Measurements from ENCODE around the gene FOXO6. TPM values are rescaled to one million over a fixed set of nuclear protein-coding genes. Genes with fewer than 3 reads are reported as not detected.

The FOXO6 gene
- total RNA-seq, 1 donor from 2014 or later = 2.8 TPM

DNA sequence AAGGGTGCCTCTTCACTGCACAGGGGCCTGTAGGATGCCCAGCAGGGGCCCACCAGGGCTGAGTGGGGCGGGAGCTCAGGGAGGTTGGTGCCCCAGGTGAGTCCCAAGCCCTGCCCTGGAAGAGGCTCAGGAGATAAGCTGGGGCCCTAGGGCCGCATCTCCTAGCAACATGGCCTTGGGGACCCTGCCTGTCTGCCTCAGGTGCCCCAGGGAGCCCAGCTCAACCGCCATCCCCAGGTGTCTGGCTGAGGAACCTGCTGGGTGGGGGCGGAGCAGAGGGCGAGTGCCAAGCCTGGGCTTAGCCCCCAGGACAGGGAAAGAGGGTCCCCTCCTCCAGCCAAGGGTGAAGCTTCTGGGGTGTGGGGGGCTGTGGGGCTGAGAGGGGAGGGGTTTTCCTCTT is 54.8 kb downstream of the FOXO6 start:
- Mint-ChIP-seq H3K9me3 (ENCODE audit: low read depth) (no peaks in the 10 kb centered on the region), H3K4me1 (ENCODE audit: low read depth) (peaks cover 8% of the 10 kb centered on the region), H3K4me3 (ENCODE audit: low read depth) (no peak overlapping the region), H3K27ac (no peak overlapping the region), H3K27me3 (peaks cover 16% of the 10 kb centered on the region), H3K36me3 (ENCODE audit: insufficient read depth) (no peaks in the 10 kb centered on the region)
- DNase-seq (ENCODE audit: low spot score, unreplicated experiment) = no peak
- TF ChIP-seq, protein P1, sequence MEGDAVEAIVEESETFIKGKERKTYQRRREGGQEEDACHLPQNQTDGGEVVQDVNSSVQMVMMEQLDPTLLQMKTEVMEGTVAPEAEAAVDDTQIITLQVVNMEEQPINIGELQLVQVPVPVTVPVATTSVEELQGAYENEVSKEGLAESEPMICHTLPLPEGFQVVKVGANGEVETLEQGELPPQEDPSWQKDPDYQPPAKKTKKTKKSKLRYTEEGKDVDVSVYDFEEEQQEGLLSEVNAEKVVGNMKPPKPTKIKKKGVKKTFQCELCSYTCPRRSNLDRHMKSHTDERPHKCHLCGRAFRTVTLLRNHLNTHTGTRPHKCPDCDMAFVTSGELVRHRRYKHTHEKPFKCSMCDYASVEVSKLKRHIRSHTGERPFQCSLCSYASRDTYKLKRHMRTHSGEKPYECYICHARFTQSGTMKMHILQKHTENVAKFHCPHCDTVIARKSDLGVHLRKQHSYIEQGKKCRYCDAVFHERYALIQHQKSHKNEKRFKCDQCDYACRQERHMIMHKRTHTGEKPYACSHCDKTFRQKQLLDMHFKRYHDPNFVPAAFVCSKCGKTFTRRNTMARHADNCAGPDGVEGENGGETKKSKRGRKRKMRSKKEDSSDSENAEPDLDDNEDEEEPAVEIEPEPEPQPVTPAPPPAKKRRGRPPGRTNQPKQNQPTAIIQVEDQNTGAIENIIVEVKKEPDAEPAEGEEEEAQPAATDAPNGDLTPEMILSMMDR (IDR thresholded peaks at IDR 0.05; ENCODE audit: unreplicated experiment) = no peak

DNA sequence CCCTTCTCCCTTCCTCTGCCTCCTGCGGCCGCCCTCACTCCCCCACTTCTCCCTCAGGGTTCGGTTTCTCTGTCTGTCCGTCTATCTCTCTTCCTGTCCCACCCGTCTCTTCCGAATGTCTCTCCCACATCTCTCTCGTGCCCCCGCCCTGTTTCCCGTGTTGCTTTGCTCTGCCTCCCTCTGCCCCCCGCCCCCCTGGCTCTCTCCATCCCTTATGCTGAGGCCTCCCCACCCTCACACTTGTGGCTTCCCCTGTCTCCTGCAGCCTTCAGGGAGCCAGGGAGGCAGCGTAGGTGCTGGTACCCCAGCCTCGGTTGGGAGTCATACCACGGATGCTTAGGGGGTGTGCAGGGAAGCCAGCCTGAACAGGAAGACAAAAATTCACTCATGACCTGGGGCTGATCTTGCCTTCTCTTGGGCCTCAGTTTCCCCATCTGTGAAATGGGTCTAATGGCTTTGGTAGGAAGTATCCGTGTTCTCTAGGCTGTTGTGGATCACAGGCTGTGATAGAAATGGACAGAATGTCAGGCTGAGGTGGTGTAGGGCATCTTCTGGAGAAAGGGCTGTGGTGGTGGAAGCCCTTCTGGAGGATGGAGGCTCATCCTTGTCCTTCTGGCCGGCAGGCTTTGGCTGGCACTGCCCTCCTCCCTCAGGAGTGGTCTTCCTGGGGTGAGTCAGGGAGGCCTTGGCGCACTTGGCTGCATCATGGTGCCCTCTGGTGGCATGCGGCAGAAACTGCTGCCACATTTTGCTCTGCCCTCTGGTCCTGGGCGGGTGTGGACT is 55.5 kb downstream of the FOXO6 start:
- peak; percentile 65 for DNase-seq (ENCODE audit: low spot score, unreplicated experiment)
- peaks cover 8% of the 10 kb centered on the region for H3K4me1 Mint-ChIP-seq (ENCODE audit: low read depth)
- H3K9me3 Mint-ChIP-seq (ENCODE audit: low read depth) = no peaks in the 10 kb centered on the region
- H3K36me3 Mint-ChIP-seq (ENCODE audit: insufficient read depth) = no peaks in the 10 kb centered on the region
- TF ChIP-seq, protein P1 (IDR thresholded peaks at IDR 0.05; ENCODE audit: unreplicated experiment) = peak; percentile 94
- no peak overlapping the region for H3K4me3 Mint-ChIP-seq (ENCODE audit: low read depth)
- peaks cover 16% of the 10 kb centered on the region for H3K27me3 Mint-ChIP-seq
- peak overlapping the region; percentile 87 for H3K27ac Mint-ChIP-seq

DNA sequence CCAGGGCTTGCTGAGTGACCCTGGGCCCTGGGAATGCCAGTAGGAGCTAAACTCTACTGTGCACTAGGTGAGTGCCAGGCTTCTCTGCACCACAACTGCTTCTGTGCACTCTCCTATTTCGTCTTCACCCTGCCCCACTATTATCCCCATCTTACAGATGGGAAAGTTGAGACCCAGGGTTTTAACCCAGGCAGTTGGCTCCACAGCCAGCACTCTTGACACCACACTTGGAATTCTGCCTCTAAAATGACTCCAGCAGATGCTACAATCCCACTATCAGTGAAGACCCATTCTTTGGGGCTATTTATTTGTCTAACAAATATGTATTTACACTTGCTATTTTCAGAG is 56.1 kb downstream of the FOXO6 start:
- no peak for DNase-seq (ENCODE audit: low spot score, unreplicated experiment)
- H3K9me3 Mint-ChIP-seq (ENCODE audit: low read depth) = no peaks in the 10 kb centered on the region
- TF ChIP-seq, protein P1 (IDR thresholded peaks at IDR 0.05; ENCODE audit: unreplicated experiment) = no peak
- peaks cover 16% of the 10 kb centered on the region for H3K27me3 Mint-ChIP-seq
- H3K4me3 Mint-ChIP-seq (ENCODE audit: low read depth) = no peak overlapping the region
- no peak overlapping the region for H3K27ac Mint-ChIP-seq
- H3K36me3 Mint-ChIP-seq (ENCODE audit: insufficient read depth) = no peaks in the 10 kb centered on the region
- H3K4me1 Mint-ChIP-seq (ENCODE audit: low read depth) = peaks cover 8% of the 10 kb centered on the region

DNA sequence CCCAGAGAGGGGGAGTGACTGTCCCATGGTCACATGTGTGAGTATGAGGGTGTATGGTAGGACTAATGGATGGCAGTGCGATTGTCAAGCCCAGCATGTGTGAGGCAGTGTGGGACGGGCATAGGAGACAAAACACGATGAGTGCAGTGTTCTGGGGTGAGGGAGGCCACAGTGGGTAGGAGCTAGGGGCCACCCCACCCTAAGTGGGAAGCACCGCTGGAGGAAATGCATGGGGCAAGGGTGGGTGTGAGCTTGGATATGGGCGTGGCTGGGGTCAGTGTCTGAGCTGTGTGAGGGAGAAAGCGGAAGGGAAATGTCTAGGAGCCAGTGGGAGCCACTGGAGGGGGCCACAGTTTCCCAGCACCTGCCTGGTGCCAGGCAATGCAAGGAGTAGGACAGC is 56.5 kb downstream of the FOXO6 start:
- Mint-ChIP-seq H3K27ac (no peak overlapping the region), H3K9me3 (ENCODE audit: low read depth) (no peaks in the 10 kb centered on the region), H3K4me3 (ENCODE audit: low read depth) (no peak overlapping the region), H3K27me3 (peaks cover 16% of the 10 kb centered on the region), H3K4me1 (ENCODE audit: low read depth) (peaks cover 3% of the 10 kb centered on the region), H3K36me3 (ENCODE audit: insufficient read depth) (no peaks in the 10 kb centered on the region)
- TF ChIP-seq, protein P1 (IDR thresholded peaks at IDR 0.05; ENCODE audit: unreplicated experiment) = no peak
- no peak for DNase-seq (ENCODE audit: low spot score, unreplicated experiment)

DNA sequence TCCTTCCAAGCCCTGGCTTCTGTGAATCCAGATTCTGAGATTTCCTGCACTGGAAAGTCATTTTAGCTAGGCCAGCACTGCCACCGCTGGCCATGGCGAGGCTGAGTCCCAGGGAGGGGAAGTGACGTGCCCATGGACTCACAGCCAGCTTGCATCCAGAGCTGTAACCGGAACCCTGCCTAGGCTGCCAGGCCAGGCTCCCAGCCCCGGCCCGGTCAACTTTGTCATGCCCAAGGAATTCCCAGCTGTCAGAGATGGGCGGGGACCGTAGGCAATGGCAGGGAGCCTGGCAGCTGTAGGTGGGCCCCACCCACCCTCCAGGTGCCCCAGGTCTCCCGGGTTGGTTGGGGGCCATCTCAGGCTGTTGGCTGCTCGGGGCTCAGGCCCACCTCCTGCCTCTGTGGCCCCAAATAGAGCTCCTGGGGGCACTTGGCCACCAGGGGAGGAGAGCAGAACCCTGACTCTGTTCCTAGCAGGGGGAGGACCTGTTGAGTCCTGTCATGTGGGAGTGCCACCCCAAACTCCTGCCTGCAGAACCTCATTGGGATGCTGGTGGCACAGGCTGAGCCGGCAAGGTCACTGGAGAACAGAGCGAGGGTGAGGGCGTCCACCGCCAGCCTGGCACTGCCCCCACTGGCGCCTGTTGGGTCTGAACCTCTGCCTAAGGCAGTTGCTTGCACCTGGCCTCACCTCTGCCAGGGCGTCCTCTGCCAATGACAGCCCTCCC is 57.8 kb downstream of the FOXO6 start:
- TF ChIP-seq, protein P1 (IDR thresholded peaks at IDR 0.05; ENCODE audit: unreplicated experiment) = no peak
- Mint-ChIP-seq H3K4me1 (ENCODE audit: low read depth) (peaks cover 2% of the 10 kb centered on the region), H3K36me3 (ENCODE audit: insufficient read depth) (no peaks in the 10 kb centered on the region), H3K9me3 (ENCODE audit: low read depth) (no peaks in the 10 kb centered on the region), H3K27ac (no peak overlapping the region), H3K4me3 (ENCODE audit: low read depth) (no peak overlapping the region), H3K27me3 (peaks cover 17% of the 10 kb centered on the region)
- DNase-seq (ENCODE audit: low spot score, unreplicated experiment) = no peak

Measured in progenitor cell of endocrine pancreas (in vitro differentiated cells).